Spleen (tissue), 11 donors: ENCODE measurements around the gene ZSWIM3. TPM values are rescaled to one million over a fixed set of nuclear protein-coding genes. Genes with fewer than 3 reads are reported as not detected.
A peak's percentile ranks its signal among the peaks of the same experiment; 100 is the strongest.

Experiments
- DNase-seq: peaks from one replicate; pipeline ENCODE4 v3.0.0-alpha.2; 2020
- H3K27ac ChIP-seq, 8 donors: fragments of 200-600 bp; sonication (generic) in 7 of 8; 1 replicate in 4 of 8; 2 replicates in 4 of 8; pipeline versions ENCODE4 v1.5.0 to v1.8.0; 2016 to 2021; ENCODE audit warnings: inconsistent platforms in 4 of 8, mild to moderate bottlenecking in 4 of 8, moderate library complexity in 1 of 8
- H3K27me3 ChIP-seq, 7 donors: fragments of 200-600 bp; sonication (generic) in 6 of 7; replicated peaks in 1 of 7; 1 replicate in 4 of 7; 2 replicates in 3 of 7; pipeline versions ENCODE4 v1.5.0 to v1.8.0; 2016 to 2021; ENCODE audit warnings: inconsistent platforms in 3 of 7, mild to moderate bottlenecking in 1 of 7
- H3K36me3 ChIP-seq, 6 donors: fragments of 200-600 bp; sonication (generic) in 5 of 6; 1 replicate in 4 of 6; 2 replicates in 2 of 6; pipeline versions ENCODE4 v1.5.0 to v1.8.0; 2016 to 2021; ENCODE audit warnings: inconsistent platforms in 2 of 6
- H3K4me1 ChIP-seq, 6 donors: fragments of 200-600 bp; sonication (generic) in 5 of 6; 1 replicate in 3 of 6; 2 replicates in 3 of 6; pipeline versions ENCODE4 v1.5.0 to v1.8.0; 2016 to 2021; ENCODE audit warnings: inconsistent platforms in 3 of 6
- H3K4me3 ChIP-seq, 8 donors: fragments of 200-600 bp; sonication (generic) in 7 of 8; 1 replicate in 4 of 8; 2 replicates in 4 of 8; pipeline versions ENCODE4 v1.5.0 to v1.8.0; 2016 to 2021; ENCODE audit warnings: inconsistent platforms in 4 of 8, mild to moderate bottlenecking in 4 of 8, moderate library complexity in 2 of 8
- H3K9me3 ChIP-seq, 8 donors: fragments of 200-600 bp; sonication (generic) in 7 of 8; 1 replicate in 4 of 8; 2 replicates in 4 of 8; pipeline versions ENCODE4 v1.5.0 to v1.8.0; 2016 to 2021; ENCODE audit warnings: inconsistent platforms in 4 of 8
- CTCF ChIP-seq, 11 experiments: fragments of 200-600 bp in 7 of 11; fragments of 450-650 bp in 4 of 11; sonication (generic) in 4 of 11; IDR thresholded peaks in 8 of 11; conservative IDR thresholded peaks in 3 of 11; 1 replicate in 7 of 11; 2 replicates in 4 of 11; pipeline versions ENCODE4 v1.4.0 to v1.8.0; 2016 to 2021; ENCODE audit warnings: antibody characterized with exemption in 11 of 11, inconsistent platforms in 4 of 11, mild to moderate bottlenecking in 1 of 11
- POLR2A ChIP-seq, 3 donors: fragments of 450-650 bp; IDR thresholded peaks; one replicate each; pipeline ENCODE4 v1.5.1; 2017; ENCODE audit warnings: antibody characterized with exemption in 3 of 3, mild to moderate bottlenecking in 1 of 3
- POLR2AphosphoS5 ChIP-seq, 3 donors: sonication (generic); formaldehyde crosslinking; IDR thresholded peaks; one replicate each; pipeline ENCODE4 v1.5.1; 2017; ENCODE audit warnings: antibody characterized with exemption in 3 of 3
- WGBS, 5 donors: extraction: QIAGEN DNeasy Blood & Tissue Kit in 3 of 5; methylation state at CpG; one replicate each; pipeline versions ENCODE4 v1.1.5 to v1.1.7; 2013 to 2018; 5-methylcytosine and 5-hydroxymethylcytosine counted together
- intact Hi-C: fragments of 100-400 bp; cut with DNase I; formaldehyde crosslinking; loops from one replicate; pipeline ENCODE4 v1.15.0; 2023; ENCODE audit warnings: low total_unique reads
- polyA plus RNA-seq, 3 donors: library from polyadenylated mRNA; stranded (reverse); fragments of 200-250 nt; gene quantifications; one replicate each; pipeline ENCODE4 v1.2.1, GENCODE V29; 2013
- total RNA-seq, 7 donors: library from RNA; depleted of rRNA in 3 of 7; stranded (reverse); fragments of >200 nt in 3 of 7; fragmentation: NEBNext Ultra II Directional in 4 of 7; extraction: Animal tissue kit (Norgen Biotek cat#: 25700) in 4 of 7; gene quantifications; one replicate each; pipeline versions ENCODE4 v1.1.0 to v1.2.1, GENCODE V29; 2016 to 2021
- donor health status: healthy with polysubstance abuse.
- donor health status: DM: no; HTN: no; CAD: no; lungs with moderate emphysema.
- donor health status: DM: no; HTN: no; CAD: no.
- donor health status: Bipolar disorder and iron deficiency.
- donor health status: healthy.
- donor health status: DM: no; HTN: no; CAD: no.
- donor health status: DM: yes; HTN: yes; CAD: no.

ZSWIM3 gene
- total and polyA plus RNA-seq, 10 donors, result 3.1 to 7.1 (median 5.1) TPM

GRCh38 chr20:45910670-45911485 is 53.5 kb downstream of the ZSWIM3 start:
- Histone ChIP-seq H3K4me1 (peaks cover 14 to 59% (median 34%) of the 10 kb centered on the region in 6 donors), H3K27ac (peak overlapping the region in 7 of 8 donors; percentile 51 to 86 (median 79)), H3K36me3 (peaks cover 0 to 3% (median 0%) of the 10 kb centered on the region in 6 donors), H3K27me3 (peaks cover 0 to 36% (median 5%) of the 10 kb centered on the region in 7 donors), H3K9me3 (no peaks in the 10 kb centered on the region), H3K4me3 (peak overlapping the region; percentile 31 to 78 (median 46))
- intact Hi-C loops, result no loop called here
- peak; percentile 97 for DNase-seq
- WGBS, 5 donors, result 1 to 3% (median 2%) methylated on average over 36 to 43 of the region's 43 CpGs
- TF ChIP-seq POLR2A (IDR thresholded peaks at IDR 0.05) (no peak), POLR2AphosphoS5 (IDR thresholded peaks at IDR 0.05) (peak; percentile 75 to 85 (median 76)), CTCF (IDR thresholded peaks at IDR 0.05 in 8 of 11, conservative IDR thresholded peaks at IDR 0.05 in 3 of 11) (peak in 2 of 11 experiments; percentile 12 to 27)

GRCh38 chr20:45911486-45912343 is 54.3 kb downstream of the ZSWIM3 start, which contains the start of gene PLTP:
PLTP (minus strand) TSS chr20:45912155; CDS start chr20:45911452, 703 bp downstream.
- 1 to 3% (median 2%) methylated on average over 16 to 58 of the region's 58 CpGs for WGBS, 5 donors
- no peaks in the 10 kb centered on the region for H3K9me3 ChIP-seq
- H3K4me3 ChIP-seq, result peak within 1 kb of the TSS; percentile 31 to 78 (median 46)
- no peaks in the 10 kb centered on the region for H3K36me3 ChIP-seq
- TF ChIP-seq CTCF (IDR thresholded peaks at IDR 0.05 in 8 of 11, conservative IDR thresholded peaks at IDR 0.05 in 3 of 11) (no peak), POLR2AphosphoS5 (IDR thresholded peaks at IDR 0.05) (peak; percentile 65 to 82 (median 78))
- DNase-seq, result peak; percentile 87
- intact Hi-C loops, result no loop called here
- peaks cover 14 to 59% (median 34%) of the 10 kb centered on the region in 6 donors for H3K4me1 ChIP-seq
- H3K27me3 ChIP-seq, result peaks cover 0 to 36% (median 5%) of the 10 kb centered on the region in 7 donors
- H3K27ac ChIP-seq, result peak within 1 kb of the TSS in 7 of 8 donors; percentile 51 to 86 (median 79)

- peak overlapping the region in 6 of 8 donors; percentile 56 to 86 (median 80) for H3K27ac ChIP-seq
- intact Hi-C loops, result no loop called here
- DNase-seq, result no peak
- peaks cover 0 to 36% (median 5%) of the 10 kb centered on the region in 7 donors for H3K27me3 ChIP-seq
- TF ChIP-seq POLR2A (IDR thresholded peaks at IDR 0.05) (no peak), CTCF (IDR thresholded peaks at IDR 0.05 in 8 of 11, conservative IDR thresholded peaks at IDR 0.05 in 3 of 11) (no peak), POLR2AphosphoS5 (IDR thresholded peaks at IDR 0.05) (no peak)
- WGBS, 5 donors, result 25 to 37% (median 32%) methylated on average over 4 of the region's 4 CpGs
- no peaks in the 10 kb centered on the region for H3K36me3 ChIP-seq
- H3K4me3 ChIP-seq, result peak overlapping the region in 6 of 8 donors; percentile 35 to 78 (median 46)
- H3K4me1 ChIP-seq, result peaks cover 14 to 59% (median 34%) of the 10 kb centered on the region in 6 donors
- no peaks in the 10 kb centered on the region for H3K9me3 ChIP-seq
Measured at GRCh38 chr20:45912344-45912682, 54.9 kb downstream of the ZSWIM3 start.
